Activated T-cell treated with anti-CD3 and anti-CD28 coated beads, Interleukin-2, amount 50 U/mL, for 72 hours (primary cell): ENCODE measurements around the gene SYNDIG1L. TPM values are rescaled to one million over a fixed set of nuclear protein-coding genes. Genes with fewer than 3 reads are reported as not detected.
A peak's percentile ranks its signal among the peaks of the same experiment; 100 is the strongest.

Source experiments
- ATAC-seq, 2 donors: fragments of 150-1000 bp; cut with Tn5 transposase; replicated peaks in 1 of 2; 2 replicates each; pipeline ENCODE4 v1.10.0; 2021; ENCODE audit warnings: moderate library complexity in 2 of 2, mild to moderate bottlenecking in 1 of 2
- DNase-seq, 2 donors: peaks; one replicate each; pipeline ENCODE4 v3.0.0; 2021 to 2022; ENCODE audit warnings: mixed read lengths in 1 of 2
- H3K27ac Mint-ChIP-seq: one replicate; pipeline ENCODE4 v1.8.0; 2022; ENCODE audit warnings: mild to moderate bottlenecking, moderate library complexity, mixed read lengths
- H3K27me3 Mint-ChIP-seq: one replicate; pipeline ENCODE4 v1.8.0; 2022; ENCODE audit warnings: low read depth, mixed read lengths
- H3K36me3 Mint-ChIP-seq, 2 donors: one replicate each; pipeline ENCODE4 v1.8.0; 2022; ENCODE audit warnings: mixed read lengths in 2 of 2, mild to moderate bottlenecking in 1 of 2; ENCODE audit not compliant: insufficient read depth in 2 of 2
- H3K4me1 Mint-ChIP-seq: one replicate; pipeline ENCODE4 v1.8.0; 2022; ENCODE audit warnings: low read depth, mixed read lengths
- H3K4me3 Mint-ChIP-seq, 2 donors: one replicate each; pipeline ENCODE4 v1.8.0; 2022; ENCODE audit warnings: mild to moderate bottlenecking in 2 of 2, mixed read lengths in 2 of 2, moderate library complexity in 2 of 2
- H3K9me3 Mint-ChIP-seq, 2 donors: one replicate each; pipeline ENCODE4 v1.8.0; 2022; ENCODE audit warnings: mixed read lengths in 2 of 2
- total RNA-seq, 2 donors: library from RNA; stranded (reverse); gene quantifications; one replicate each; pipeline ENCODE4 v1.2.3, GENCODE V29; 2022

SYNDIG1L gene
- total RNA-seq, 2 donors from 2014 or later, result not detected

DNA sequence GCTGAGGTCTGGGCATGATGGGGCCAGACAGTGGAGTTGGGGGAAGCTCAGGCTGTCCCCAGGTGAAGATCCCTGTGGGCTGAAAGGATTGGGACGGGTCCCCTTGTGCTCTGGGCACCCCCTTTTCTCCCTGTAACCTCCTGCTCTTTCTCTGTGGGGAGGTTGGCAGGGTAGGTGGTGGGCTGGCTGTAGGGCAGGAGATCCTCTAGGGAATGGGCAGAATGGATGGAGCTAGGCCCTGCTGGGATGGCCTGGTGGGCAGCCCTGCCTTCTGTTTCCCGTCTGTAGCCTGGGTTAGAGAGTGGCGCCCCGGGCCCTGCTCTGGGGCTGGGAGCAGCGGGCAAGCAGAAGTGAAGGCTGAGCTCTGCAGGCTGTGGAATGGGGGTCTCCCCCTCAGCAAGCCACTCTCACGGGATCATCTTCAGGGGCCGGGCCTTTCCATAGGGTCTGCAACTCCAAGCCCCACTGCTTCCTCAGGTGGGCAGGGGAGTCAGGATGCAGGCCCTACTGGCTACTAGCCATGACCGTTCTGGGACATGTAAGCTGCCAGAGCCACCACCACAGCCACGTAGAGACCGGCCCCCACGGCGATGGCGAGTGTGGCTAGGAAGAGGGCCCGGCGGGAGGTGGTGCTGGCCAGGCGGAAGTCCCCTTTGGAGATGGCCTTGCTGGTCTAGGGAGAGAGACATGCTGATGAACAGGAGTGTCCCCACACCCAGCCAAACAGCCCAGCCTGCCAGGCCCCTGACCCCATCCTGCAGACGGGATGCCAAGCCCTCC lies 18.8 kb downstream of the SYNDIG1L start:
- no peak overlapping the region for H3K27ac Mint-ChIP-seq
- no peaks in the 10 kb centered on the region for H3K9me3 Mint-ChIP-seq
- ATAC-seq (no peak), DNase-seq (no peak)
- H3K4me3 Mint-ChIP-seq, result no peak overlapping the region
- H3K27me3 Mint-ChIP-seq, result no peaks in the 10 kb centered on the region
- H3K4me1 Mint-ChIP-seq, result peaks cover 7% of the 10 kb centered on the region
- no peaks in the 10 kb centered on the region for H3K36me3 Mint-ChIP-seq

DNA sequence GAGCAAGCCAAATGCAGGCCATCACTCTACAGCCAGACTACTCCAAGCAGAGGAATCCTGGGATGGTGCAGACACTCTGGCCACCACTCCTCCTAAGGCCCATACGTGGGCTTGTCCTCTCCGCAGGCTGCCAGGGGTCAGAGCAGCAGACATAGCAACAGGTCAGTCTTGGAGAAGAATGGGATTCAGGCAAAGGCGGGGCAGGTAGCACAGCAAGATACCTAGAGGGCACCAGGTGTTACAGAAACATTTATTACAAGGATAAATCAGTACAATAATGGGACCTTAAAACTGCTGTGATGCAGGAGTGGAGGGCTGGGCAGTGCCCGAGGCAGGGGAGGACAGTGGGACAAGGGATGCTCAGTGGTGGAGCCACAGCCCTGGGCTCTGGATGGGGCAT lies 20.3 kb downstream of the SYNDIG1L start:
- Mint-ChIP-seq H3K36me3 (no peaks in the 10 kb centered on the region), H3K9me3 (no peaks in the 10 kb centered on the region), H3K27me3 (no peaks in the 10 kb centered on the region), H3K4me1 (peaks cover 18% of the 10 kb centered on the region), H3K27ac (no peak overlapping the region), H3K4me3 (no peak overlapping the region)
- no peak for DNase-seq
- ATAC-seq, result no peak

DNA sequence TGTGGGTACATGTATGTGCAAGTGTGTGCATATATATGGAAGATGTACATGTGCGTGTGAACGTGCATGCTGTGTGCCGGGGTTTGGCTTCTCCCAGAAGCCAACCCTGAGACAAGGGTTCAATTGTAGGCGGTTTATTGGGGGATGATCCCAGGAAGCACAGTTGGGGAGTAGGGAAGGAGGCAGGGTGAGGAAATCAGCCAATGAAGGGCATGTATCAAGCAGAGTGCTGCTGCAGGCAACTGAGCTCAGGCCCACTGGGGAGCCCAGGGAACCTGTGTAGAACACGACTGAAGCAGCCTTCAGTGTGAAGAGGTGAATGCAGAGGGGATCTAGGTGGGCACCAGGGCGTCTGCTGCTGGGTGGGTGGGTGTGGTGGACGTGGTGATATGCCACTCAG lies 21.6 kb downstream of the SYNDIG1L start:
- no peak overlapping the region for H3K4me3 Mint-ChIP-seq
- peaks cover 18% of the 10 kb centered on the region for H3K4me1 Mint-ChIP-seq
- DNase-seq, result no peak
- no peaks in the 10 kb centered on the region for H3K9me3 Mint-ChIP-seq
- no peaks in the 10 kb centered on the region for H3K27me3 Mint-ChIP-seq
- H3K36me3 Mint-ChIP-seq, result no peaks in the 10 kb centered on the region
- no peak for ATAC-seq
- no peak overlapping the region for H3K27ac Mint-ChIP-seq

DNA sequence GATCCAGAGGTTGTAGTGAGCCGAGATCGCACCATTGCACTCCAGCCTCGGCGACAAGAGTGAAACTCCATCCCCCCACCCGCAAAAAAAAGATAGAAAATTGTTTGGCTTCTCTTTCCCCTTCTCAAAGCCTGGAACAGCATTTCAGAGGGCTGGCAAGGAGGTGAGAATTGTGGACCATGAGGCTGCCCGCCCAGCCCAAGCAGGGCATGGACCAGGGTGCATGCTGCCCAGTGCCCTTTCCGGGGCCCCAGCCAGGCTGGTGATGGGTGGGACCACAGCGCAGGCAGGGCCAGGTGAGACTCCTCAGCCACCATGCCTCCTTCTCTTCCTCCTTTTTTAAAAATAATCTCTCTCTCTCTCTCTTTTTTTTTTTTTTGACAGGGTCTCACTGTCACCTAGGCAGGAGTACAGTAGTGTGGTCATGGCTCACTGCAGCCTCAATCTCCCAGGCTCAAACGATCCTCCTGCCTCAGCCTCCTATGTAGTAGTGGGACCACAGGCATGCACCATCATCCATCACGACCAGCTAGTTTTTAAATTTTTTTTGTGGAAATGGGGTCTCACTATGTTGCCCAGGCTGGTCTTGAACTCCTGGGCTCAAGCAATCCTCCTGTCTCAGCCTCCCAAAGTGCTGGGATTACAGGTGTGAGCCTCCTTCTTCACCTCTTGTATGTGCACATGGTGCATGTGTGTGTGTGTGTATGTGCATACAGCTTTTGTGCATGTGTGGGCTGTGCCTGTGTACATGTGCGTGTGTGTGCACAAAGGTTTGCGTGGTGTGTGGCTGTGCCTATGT lies 22.2 kb downstream of the SYNDIG1L start:
- no peaks in the 10 kb centered on the region for H3K27me3 Mint-ChIP-seq
- peaks cover 18% of the 10 kb centered on the region for H3K4me1 Mint-ChIP-seq
- H3K36me3 Mint-ChIP-seq, result no peaks in the 10 kb centered on the region
- no peak overlapping the region for H3K27ac Mint-ChIP-seq
- ATAC-seq (no peak), DNase-seq (no peak)
- H3K4me3 Mint-ChIP-seq, result no peak overlapping the region
- no peaks in the 10 kb centered on the region for H3K9me3 Mint-ChIP-seq

DNA sequence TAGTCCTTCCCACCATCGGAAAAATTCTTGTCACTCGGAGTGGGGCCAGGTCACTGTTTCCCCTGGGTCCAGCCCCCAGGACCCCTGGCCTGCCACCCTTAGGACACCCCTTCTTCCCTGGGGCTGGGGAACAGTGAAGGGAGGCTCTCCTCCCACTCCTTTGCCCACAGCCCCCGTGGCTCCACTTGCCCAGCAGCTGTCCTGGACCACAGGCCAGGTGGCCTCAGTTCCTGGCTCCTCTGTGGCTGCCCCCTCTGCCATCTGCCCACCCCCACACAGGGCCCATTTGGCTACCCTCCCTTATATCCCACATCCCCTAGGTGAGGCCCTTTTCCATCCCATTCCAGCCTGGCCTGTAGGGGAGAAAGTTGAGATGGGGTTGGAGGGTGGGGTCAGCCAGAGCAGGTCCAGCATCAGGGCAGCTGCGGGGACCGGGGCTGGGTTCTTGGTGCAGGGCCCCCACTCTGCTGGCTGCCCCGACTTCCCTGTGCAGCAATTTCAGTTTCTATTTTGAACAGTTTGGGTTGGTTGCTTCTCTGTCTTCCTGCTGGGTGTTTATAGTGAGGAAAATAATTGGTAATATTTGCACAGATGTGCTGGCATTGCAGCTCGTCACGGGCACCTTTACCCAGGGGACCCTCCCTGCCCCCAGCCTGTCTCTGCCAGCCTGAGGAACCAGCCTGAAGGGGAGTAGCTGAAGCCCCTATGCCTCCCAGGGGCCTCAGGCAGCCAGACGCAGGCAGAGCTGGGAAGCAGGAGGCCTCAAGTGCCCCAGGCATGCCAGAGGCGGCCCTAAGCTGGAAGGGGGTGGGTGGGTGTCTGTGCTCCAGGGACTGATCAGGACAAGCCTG lies 23.4 kb downstream of the SYNDIG1L start:
- Mint-ChIP-seq H3K9me3 (no peaks in the 10 kb centered on the region), H3K36me3 (no peaks in the 10 kb centered on the region), H3K27me3 (no peaks in the 10 kb centered on the region), H3K4me1 (peaks cover 18% of the 10 kb centered on the region), H3K4me3 (peak overlapping the region in 1 of 2 donors; percentile 85), H3K27ac (no peak overlapping the region)
- DNase-seq (no peak), ATAC-seq (no peak)

DNA sequence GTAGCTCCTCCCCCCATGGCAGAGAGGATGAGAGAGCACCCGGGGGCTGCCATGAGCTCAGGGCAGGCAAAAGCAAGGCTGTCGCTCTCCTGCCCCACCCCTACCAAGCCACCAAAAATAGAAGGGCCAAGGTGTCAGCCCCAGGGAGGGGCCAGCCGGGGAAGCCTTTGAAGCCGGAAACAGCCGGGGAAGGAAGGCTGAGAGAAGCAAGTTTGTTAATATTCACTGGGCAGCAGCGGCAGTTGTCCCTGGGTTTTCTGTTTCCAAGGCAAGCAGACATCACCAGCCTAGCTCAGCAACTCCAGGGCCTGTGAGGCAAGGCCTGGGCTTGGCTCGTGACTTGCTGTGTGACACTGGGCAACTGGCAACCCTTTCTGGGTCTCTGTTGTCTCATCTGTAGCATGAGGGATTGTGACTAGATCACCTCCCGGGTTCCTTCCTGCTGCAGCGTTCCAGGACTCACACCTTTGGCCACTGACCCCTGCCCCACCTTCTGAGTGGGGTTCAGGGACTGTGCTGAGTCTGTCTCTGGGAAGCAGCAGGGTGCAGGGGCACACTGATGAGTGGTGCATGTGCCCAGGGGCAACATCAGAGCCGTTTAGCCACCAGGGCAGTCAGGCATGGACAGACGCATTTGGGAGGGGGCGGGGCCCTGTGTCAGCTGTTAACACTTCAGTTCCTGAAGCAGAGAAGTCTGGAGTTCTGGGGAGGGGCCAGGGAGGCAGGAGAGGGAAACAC lies 24.3 kb downstream of the SYNDIG1L start:
- H3K9me3 Mint-ChIP-seq, result no peaks in the 10 kb centered on the region
- H3K36me3 Mint-ChIP-seq, result no peaks in the 10 kb centered on the region

DNA sequence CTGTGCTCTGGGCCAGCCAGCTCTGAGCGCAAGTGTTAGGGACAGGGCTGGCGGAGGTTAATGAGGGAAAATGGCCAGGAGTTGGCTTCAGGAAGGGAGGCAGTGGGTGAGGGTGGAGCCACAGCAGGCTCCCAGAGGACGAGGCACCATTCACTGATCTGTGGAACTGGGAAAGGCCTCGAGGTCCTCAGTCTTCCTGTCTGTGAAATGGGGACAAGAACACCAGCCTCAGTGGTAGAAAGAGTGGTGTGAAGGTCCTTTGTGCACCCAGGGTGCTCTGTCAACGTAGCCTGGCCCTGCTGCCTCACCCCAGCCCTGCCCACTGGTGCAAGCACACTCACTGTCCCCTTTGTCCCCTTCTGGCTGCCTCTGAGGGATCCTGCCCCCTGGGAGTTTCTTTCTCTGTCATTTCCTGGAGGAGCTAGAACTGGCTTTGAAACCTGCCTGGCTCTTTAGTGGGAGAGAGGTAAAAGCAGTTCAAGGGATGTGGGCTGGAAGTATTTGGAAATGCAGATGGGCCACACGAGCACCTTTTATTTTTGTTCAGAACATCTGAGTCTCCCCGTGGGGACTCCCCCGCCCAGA lies 25.0 kb downstream of the SYNDIG1L start:
- H3K4me1 Mint-ChIP-seq, result peaks cover 18% of the 10 kb centered on the region
- H3K27ac Mint-ChIP-seq, result peak overlapping the region; percentile 49
- H3K36me3 Mint-ChIP-seq, result no peaks in the 10 kb centered on the region
- no peaks in the 10 kb centered on the region for H3K27me3 Mint-ChIP-seq
- H3K4me3 Mint-ChIP-seq, result peak overlapping the region; percentile 75 to 85
- ATAC-seq (peak; percentile 14 to 30), DNase-seq (no peak)
- H3K9me3 Mint-ChIP-seq, result no peaks in the 10 kb centered on the region

More for the DNA sequence above, 24.3 kb downstream of the SYNDIG1L start:
- Mint-ChIP-seq H3K4me3 (peak overlapping the region; percentile 75 to 85), H3K4me1 (peaks cover 18% of the 10 kb centered on the region), H3K27ac (peak overlapping the region; percentile 49), H3K27me3 (no peaks in the 10 kb centered on the region)
- DNase-seq (peak; percentile 68 to 71), ATAC-seq (peak; percentile 94 to 97)

DNA sequence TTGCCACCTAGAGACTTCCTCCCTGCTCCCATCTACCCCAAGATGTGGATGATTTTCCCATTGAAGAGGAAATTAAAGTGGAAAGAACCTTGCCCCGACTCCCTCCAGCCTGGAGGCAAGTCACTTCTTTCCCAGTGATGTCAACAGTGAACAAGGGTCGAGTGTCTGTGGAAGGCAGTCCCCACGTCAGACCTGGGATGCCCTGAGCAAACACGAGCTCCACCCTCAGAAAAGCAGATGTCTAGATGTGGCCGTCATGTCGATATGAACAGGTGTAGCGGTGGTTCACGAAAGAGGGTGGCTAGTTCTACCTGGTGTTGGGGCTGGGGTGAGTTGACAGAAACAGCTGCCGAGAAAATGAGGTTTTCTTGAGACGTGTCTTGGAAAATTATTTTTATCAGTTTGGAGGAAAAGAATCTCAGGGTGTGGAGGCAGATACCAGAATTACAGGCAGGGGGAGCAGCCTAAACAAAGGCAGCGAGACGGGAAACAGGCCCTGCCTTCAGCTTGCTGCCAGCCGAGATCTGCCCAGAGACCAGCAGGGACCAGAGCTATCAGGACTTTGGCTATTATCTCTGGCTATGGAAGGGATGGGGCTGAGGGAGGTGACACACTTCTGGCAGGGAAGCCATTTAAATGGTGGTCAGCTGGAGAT lies 25.9 kb downstream of the SYNDIG1L start:
- ATAC-seq, result no peak
- no peaks in the 10 kb centered on the region for H3K27me3 Mint-ChIP-seq
- peaks cover 18% of the 10 kb centered on the region for H3K4me1 Mint-ChIP-seq
- H3K36me3 Mint-ChIP-seq, result no peaks in the 10 kb centered on the region
- no peak for DNase-seq
- no peak overlapping the region for H3K27ac Mint-ChIP-seq
- no peak overlapping the region for H3K4me3 Mint-ChIP-seq
- no peaks in the 10 kb centered on the region for H3K9me3 Mint-ChIP-seq

DNA sequence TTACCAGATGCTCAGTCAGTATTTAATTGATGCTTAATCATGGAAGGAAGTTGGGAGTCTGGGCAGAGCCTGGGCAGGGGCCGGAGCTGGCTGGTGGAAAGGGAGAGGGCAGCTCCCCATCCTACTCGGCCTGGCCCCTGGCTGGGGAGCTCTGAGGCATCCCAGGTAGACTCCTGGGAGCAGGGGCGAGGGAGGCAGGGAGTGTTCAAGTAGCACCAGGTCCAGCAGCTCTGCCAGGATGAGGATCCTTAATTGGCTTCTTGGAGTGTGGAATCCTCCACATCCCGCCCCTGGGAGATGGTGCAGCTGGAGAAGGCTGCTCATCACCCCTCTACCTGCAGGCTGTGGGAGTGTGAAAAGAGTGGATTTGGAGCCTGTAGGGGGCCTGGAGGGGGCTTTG lies 30.9 kb downstream of the SYNDIG1L start:
- no peak for ATAC-seq
- Mint-ChIP-seq H3K36me3 (no peaks in the 10 kb centered on the region), H3K27me3 (no peaks in the 10 kb centered on the region)

DNA sequence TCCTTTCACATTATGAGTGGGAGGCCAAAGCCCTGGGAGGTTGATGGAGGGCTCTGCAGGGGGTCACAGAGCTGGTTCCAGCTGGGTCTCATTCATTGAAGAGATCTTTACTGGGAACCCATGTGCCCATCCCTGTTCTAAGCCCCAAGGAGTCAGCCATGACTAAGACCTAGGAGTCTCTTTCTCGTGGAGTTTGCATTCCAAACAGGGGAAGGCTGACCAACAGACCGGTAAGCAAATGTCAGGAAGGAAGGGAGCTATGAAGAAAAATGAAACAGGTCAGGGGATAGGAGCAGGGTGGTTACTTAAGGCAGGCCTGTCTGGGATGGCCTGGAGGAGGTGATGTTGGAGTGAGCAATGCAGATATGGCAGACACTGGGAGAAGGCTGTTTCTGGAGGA lies 31.5 kb downstream of the SYNDIG1L start:
- H3K4me3 Mint-ChIP-seq, result no peak overlapping the region
- DNase-seq (no peak), ATAC-seq (no peak)
- no peak overlapping the region for H3K27ac Mint-ChIP-seq
- no peaks in the 10 kb centered on the region for H3K27me3 Mint-ChIP-seq
- H3K4me1 Mint-ChIP-seq, result no peaks in the 10 kb centered on the region
- no peaks in the 10 kb centered on the region for H3K9me3 Mint-ChIP-seq
- no peaks in the 10 kb centered on the region for H3K36me3 Mint-ChIP-seq

More for the DNA sequence above, 30.9 kb downstream of the SYNDIG1L start:
- H3K9me3 Mint-ChIP-seq, result no peaks in the 10 kb centered on the region
- H3K27ac Mint-ChIP-seq, result no peak overlapping the region
- no peak overlapping the region for H3K4me3 Mint-ChIP-seq
- DNase-seq, result no peak
- H3K4me1 Mint-ChIP-seq, result no peaks in the 10 kb centered on the region

DNA sequence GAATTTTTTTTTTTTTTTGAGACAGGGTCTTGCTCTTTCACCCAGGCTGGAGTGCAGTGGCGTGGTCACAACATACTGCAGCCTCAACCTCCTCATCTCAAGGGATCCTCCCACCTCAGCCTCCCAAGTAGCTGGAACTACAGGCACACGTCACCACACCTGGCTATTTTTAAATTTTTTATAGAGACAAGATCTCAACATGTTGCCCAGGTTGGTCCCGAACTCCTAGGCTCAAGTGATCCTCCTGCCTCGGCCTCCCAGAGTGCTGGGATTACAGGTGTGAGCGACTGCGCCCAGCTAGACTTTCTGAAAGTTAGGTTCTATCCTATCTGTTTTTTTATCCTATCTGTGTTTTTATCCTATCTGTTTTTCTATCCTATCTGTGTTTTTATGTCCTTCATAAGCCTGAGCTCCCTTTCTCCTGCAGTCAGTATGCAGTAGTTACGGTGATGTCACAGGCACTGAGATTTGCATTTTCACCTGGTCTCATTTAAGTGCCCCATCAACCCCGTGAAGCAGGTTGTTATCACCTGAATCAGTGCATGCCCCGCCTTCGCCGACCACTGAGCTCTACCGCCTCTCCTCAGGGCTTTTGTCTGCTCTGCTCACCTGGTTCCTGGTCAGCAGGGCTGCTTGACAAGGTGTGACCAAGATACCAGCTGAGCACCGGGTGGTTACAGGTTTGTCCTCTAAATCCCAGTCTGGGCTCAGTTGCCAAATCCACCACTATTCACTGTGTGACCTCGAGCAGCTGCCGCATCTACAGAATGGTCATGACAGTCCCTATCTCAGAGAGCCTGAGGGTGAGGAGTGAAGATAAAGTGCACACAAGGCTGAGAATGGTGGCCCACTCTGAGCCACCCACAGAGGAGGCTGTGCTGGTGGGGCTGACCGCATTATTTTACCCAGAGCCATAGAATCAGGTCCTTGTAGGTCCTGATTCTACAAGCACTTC lies 33.1 kb downstream of the SYNDIG1L start:
- Mint-ChIP-seq H3K4me1 (no peaks in the 10 kb centered on the region), H3K36me3 (no peaks in the 10 kb centered on the region), H3K9me3 (no peaks in the 10 kb centered on the region), H3K27me3 (peaks cover 5% of the 10 kb centered on the region), H3K27ac (no peak overlapping the region), H3K4me3 (no peak overlapping the region)
- DNase-seq (no peak), ATAC-seq (no peak)
